Measurements from ENCODE around the gene CEPT1.

Gene CEPT1

GRCh38 chr1:111147948-111148347 lies 7.9 kb downstream of the CEPT1 start:
- DNase-seq, result no peak

GRCh38 chr1:111148376-111148881 lies 8.4 kb downstream of the CEPT1 start:
- no peak for DNase-seq

DNA sequence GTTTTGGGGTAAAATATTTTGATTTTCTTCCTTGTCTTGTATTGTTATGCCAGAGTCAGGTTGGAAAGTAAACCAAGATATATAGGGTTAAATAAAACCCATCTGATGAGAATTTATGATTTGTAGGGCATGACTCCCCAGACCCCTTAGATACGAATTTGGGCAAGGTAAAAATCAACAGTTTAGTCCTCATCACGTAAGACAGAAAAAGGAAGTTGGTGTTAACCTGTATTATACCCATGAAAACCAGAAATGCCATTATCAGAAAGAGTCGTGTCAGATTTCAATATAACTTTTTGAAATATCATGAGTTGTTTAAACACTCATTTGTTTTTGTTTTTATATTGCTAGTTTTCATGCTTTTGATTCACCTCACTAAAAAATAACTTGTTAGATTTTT lies 11.8 kb downstream of the CEPT1 start:
- DNase-seq, result no peak

GRCh38 chr1:111154021-111154999 lies 14.3 kb downstream of the CEPT1 start:
- DNase-seq, result no peak

DNA sequence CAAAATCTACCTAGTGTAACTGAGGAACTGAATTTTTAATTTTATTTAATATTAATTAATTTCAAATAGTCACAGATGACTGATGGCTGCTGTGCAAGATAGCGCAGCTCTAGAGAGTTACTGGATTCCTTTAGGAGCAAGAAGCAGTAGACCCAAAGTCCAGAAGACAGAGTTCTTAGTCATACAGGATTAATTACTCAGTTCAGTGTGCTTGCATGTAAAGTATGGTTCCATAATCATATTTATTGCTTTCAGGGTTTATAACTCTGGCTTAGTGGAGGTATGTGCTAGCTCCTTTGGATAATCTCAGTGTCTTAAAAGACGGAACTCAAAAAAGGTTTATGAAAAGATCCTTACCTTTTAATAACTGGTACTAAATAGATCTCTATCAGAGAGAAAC lies 17.4 kb downstream of the CEPT1 start:
- no peak for DNase-seq

- no peak for DNase-seq
Observed at GRCh38 chr1:111161843-111162487, 21.9 kb downstream of the CEPT1 start.

DNA sequence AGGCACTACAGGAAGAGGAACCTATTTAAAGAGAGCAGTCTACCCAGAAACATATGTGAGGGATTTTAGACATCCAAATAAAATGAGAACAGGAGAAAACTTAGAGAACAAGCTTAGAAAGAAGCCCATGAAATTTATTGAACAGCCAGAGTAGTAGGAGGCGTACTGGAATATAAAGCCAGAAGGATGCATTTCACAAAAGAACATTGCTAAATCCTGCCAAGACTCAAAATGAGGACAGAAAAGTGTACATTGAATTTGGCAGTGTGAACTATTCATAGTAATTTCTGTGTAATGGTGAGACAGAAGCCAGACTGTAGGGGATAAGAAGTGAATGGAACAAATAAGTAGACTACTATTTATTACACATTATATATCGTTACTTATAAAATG lies 22.5 kb downstream of the CEPT1 start:
- no peak for DNase-seq

DNA sequence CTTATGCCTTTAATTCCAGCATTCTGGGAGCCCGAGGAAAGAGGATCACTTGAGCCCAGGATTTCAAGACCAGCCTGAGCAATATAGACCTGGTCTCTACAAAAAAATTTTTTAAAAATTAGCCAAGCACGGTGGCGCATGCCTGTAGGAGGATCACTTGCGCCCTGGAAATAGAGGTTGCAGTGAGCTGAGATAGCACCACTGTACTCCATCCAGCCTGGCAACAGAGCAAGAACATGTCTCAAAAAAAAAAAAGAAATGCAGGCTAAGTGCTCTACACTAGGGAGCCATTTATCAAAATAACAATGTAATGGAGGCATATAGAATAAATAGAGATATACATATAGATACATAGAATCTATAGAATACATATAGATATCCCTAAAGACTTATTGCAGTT lies 23.3 kb downstream of the CEPT1 start:
- no peak for DNase-seq

- no peak for DNase-seq
Observed at GRCh38 chr1:111164151-111164550, 24.1 kb downstream of the CEPT1 start.

GRCh38 chr1:111172463-111172862 lies 32.4 kb downstream of the CEPT1 start:
- no peak for DNase-seq

DNA sequence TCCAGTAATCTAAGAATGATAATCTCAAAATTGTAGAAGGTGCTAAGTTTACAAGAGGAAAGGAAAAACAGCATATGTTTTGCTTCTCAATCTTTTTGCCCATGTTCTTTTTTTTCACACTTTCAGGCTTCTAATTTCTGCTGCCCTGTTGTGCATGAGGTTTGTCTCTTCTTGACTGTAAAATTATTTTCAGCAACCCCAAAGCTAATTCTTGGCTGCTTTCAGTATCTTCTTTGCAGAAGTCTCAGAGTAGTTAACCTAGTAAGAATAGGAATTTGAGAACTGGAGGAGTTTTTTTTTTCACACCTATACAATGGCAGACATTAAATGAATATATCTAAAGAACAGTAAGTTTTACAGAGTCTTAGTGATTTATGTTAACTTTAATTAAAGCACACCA lies 34.0 kb downstream of the CEPT1 start:
- no peak for DNase-seq

DNA sequence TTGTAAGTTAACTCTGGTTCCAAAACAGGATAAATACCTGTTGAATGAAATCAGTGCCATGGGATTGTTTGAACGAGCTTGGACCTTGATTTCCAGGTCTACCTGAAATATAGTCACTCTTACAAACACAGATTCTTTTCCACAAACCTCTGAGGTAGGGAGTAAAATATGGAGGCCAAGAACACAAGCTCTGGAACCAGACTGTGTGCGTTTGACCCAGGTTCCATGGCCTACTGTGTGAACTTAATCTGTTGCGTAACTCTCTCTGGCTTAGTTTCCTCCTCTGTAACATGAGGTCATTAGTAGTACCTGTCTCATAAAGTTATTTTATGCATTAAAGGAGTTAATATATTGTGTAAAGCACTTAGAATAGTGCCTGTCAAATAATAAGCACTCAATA lies 35.3 kb downstream of the CEPT1 start:
- DNase-seq, result no peak

GRCh38 chr1:111176678-111177077 lies 36.7 kb downstream of the CEPT1 start:
- DNase-seq, result no peak

DNA sequence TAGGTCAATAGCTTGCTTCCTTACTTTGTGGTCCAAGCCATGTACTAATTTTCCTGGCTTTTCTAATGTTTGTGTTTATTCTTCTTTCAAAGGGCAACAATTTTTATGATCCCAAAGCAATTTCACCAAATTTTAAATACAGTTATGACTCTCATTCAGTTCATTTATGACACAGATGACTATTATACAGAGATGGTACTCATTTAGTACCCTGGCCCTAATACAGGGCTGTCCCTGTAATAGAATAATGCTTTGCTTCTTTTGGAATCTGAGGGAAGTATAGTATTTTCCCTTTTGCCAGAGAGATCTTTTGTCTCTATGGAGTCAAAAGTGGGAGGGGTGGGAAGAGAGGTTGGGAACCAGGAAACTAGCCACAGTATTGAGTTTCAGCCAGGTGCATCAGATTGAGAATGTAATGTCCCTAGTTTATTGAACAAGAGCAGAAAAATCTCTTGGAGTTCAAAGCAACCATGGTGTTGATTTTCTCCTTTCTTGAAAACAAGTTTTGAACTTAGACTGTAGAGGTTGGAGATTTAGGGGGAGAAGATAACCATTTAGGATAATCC lies 40.0 kb downstream of the CEPT1 start:
- no peak for DNase-seq

DNA sequence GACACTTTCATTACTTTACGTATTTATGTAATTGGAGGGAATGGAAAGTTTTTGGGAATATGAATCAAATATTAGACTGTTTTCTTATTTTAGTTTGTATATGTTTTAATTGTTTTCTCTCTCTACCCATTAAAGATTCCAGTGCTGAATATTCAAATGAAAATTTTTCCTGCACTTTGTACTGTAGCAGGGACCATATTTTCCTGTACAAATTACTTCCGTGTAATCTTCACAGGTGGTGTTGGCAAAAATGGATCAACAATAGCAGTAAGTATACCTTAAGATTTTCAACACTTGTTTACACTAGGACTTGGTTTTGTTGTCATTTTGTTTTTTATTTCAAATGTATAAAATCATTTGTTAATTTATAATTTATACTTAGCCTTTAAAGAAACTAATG lies 42.0 kb downstream of the CEPT1 start:
- DNase-seq, result no peak

DNA sequence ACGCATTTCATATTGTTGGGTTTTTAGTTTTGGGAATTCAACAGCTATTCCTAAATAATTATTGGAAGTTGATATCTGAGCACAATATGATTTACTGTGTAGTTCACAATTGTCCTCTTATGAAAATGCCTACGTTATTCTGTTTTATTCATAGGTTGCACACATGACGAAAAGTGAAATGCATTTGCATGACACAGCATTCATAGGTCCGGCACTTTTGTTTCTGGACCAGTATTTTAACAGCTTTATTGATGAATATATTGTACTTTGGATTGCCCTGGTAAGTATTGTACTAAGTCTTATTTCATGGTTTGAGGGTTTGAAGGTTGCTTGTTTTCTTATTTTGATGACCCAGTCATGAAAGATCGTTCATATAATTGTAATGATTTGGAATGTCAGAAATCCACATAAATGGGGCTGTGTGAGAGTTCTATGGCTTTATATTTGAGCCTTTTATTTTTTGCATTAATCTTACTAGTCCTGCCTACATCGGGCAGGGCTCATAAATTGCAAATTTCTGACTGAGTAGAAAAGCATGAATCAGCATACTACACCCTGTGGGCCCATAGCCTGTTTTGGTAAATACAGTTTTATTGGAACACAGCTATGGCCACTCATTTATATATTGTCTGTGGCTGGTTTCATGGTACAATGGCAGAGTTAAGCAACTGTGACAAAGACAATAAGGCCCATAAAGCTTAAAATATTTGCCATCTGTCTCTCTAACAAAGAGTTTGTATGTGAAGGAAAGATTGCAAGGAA lies 43.5 kb downstream of the CEPT1 start:
- DNase-seq, result no peak

DNA sequence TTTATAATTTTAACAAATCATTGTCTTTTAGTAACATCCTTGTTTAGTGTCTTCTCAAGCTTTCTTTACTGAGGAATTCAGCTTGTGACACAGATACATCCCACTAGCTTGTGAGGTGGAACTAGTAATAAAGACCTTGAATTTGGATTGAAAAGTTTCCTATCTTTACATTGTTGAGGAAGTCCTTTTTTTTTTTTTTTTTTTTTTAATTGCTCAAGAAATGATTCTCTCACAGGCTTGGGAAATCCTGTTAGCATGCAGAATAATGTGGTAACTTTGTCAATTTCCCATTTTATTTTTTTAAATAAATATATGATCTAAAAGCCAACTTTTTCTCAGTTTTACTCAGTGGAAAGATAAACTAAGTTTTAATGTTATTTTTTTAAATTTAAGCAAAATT lies 44.6 kb downstream of the CEPT1 start:
- no peak for DNase-seq

- no peak for DNase-seq
Observed at GRCh38 chr1:111190931-111191451, 51.0 kb downstream of the CEPT1 start.

- DNase-seq, result no peak
Observed at GRCh38 chr1:111191496-111191895, 51.5 kb downstream of the CEPT1 start.

DNA sequence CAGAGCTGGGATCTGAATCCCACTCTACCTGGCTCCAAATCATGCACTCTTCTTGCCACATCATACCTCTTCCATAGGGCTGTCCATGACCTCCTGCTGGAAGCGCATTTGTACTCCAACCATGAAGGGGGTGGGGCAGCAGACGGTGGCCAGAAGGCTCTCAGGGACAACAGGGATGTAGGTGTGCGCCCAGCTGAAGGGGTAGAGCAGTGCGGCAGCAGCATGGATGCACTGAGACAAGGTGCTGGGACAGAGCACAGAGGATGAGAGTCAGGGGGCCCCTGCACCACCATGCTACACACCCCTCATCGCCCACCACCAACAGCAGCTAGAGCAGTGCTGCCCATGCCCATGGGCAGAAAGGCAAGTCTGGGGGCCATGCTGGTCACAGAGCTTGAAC lies 52.1 kb downstream of the CEPT1 start:
- no peak for DNase-seq

GRCh38 chr1:111192658-111193519 lies 52.9 kb downstream of the CEPT1 start:
- DNase-seq, result no peak
